Fibroblast of lung (primary cell): ENCODE results near the gene VEPH1. TPM values are rescaled to one million over a fixed set of nuclear protein-coding genes. Genes with fewer than 3 reads are reported as not detected.

Experiments used
- DNase-seq, 2 donors: peaks; one replicate each; pipeline versions ENCODE4 v3.0.0 to v3.0.0-alpha.2; 2010; ENCODE audit warnings: low read depth in 2 of 2
- H2AFZ ChIP-seq: 2 replicates; pipeline ENCODE4 v1.5.1; 2012; ENCODE audit warnings: low read length, control low read depth, inconsistent platforms
- H3K27ac ChIP-seq: 2 replicates; pipeline ENCODE4 v1.5.1; 2011; ENCODE audit warnings: low read length, control low read depth; ENCODE audit not compliant: insufficient read depth
- H3K27me3 ChIP-seq: 2 replicates; pipeline ENCODE4 v1.5.1; 2011; ENCODE audit warnings: mild to moderate bottlenecking, low read length; ENCODE audit not compliant: control insufficient read depth, insufficient read depth
- H3K36me3 ChIP-seq: 2 replicates; pipeline ENCODE4 v1.5.1; 2011; ENCODE audit warnings: low read length; ENCODE audit not compliant: control insufficient read depth, insufficient read depth
- H3K4me1 ChIP-seq: 2 replicates; pipeline ENCODE4 v1.5.1; 2011; ENCODE audit warnings: low read length; ENCODE audit not compliant: control insufficient read depth, insufficient read depth; ENCODE audit errors: extremely low read depth
- H3K4me2 ChIP-seq: 2 replicates; pipeline ENCODE4 v1.5.1; 2011; ENCODE audit warnings: low read length, control low read depth; ENCODE audit not compliant: insufficient read depth; ENCODE audit errors: extremely low read depth
- H3K4me3 ChIP-seq, 4 experiments: fragments of 200-600 bp in 1 of 4; sonication (generic) in 1 of 4; replicated peaks in 1 of 4; 2 replicates each; pipeline ENCODE4 v1.5.1; 2011 to 2016; ENCODE audit warnings: low read length in 4 of 4, low read depth in 3 of 4, mild to moderate bottlenecking in 3 of 4, control low read depth in 2 of 4, inconsistent platforms in 1 of 4, mixed read lengths in 1 of 4; ENCODE audit not compliant: insufficient read depth in 1 of 4; ENCODE audit errors: control extremely low read depth in 1 of 4
- H3K79me2 ChIP-seq: 2 replicates; pipeline ENCODE4 v1.5.1; 2012; ENCODE audit warnings: mild to moderate bottlenecking, low read length, inconsistent platforms; ENCODE audit not compliant: control insufficient read depth, insufficient read depth
- H3K9ac ChIP-seq: 2 replicates; pipeline ENCODE4 v1.5.1; 2011; ENCODE audit warnings: mild to moderate bottlenecking, low read length, control low read depth; ENCODE audit not compliant: insufficient read depth
- H3K9me3 ChIP-seq: 2 replicates; pipeline ENCODE4 v1.5.1; 2012; ENCODE audit warnings: low read depth, low read length; ENCODE audit not compliant: control insufficient read depth, insufficient read depth
- H4K20me1 ChIP-seq: 2 replicates; pipeline ENCODE4 v1.5.1; 2011; ENCODE audit warnings: low read length; ENCODE audit not compliant: control insufficient read depth, insufficient read depth; ENCODE audit errors: extremely low read depth
- EZH2 ChIP-seq: IDR thresholded peaks from 2 replicates; pipeline ENCODE4 v1.5.1; 2012; ENCODE audit warnings: low read length, control low read depth, mild to moderate bottlenecking; ENCODE audit errors: missing control alignments
- polyA plus RNA-seq, 2 donors: library from polyadenylated mRNA; depleted of rRNA in 1 of 2; stranded (reverse) in 1 of 2; unstranded in 1 of 2; fragments of >200 nt; gene quantifications; 2 replicates each; pipeline ENCODE4 v1.2.1, GENCODE V29; 2011 to 2012; ENCODE audit warnings: missing spikeins in 1 of 2
- total RNA-seq: library from RNA; depleted of rRNA; stranded (reverse); fragments of >200 nt; gene quantifications from 2 replicates; pipeline ENCODE4 v1.2.1, GENCODE V29; 2014
- TF ChIP-seq, protein P1 (sequence below), 2 donors: IDR thresholded peaks in 1 of 2; conservative IDR thresholded peaks in 1 of 2; 1 replicate in 1 of 2; 2 replicates in 1 of 2; pipeline ENCODE4 v1.5.1; 2011 to 2012; ENCODE audit warnings: low read length in 2 of 2, control low read depth in 1 of 2, inconsistent platforms in 1 of 2, low read depth in 1 of 2, mild to moderate bottlenecking in 1 of 2

Gene VEPH1
- total and polyA plus RNA-seq, 2 donors (not counting 1 experiment from before 2014, with no cell fraction given) = 13.1 to 34.7 TPM

- H3K9ac ChIP-seq = no peak overlapping the region
- H3K79me2 ChIP-seq = no peaks in the 10 kb centered on the region
Observed at GRCh38 chr3:157527131-157527881, 24.1 kb upstream of the VEPH1 start.

DNA sequence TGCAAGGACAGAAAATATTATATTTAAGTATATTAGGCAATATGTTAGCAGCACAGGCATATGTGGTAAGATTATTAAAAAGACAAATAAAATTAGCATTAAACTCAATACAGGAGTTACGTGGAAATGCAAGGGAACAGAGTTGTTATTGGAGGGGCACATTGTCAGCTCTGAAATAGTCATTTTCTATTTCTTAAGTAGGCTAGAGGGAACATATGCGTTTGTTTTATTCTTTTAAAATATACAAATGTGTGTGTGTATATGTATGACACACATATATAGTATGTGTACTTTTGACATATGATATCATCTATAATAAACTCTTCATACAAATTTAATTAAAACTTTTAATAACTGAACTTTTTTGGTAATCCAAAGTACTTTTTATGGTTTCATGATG is 22.8 kb upstream of the VEPH1 start:
- Histone ChIP-seq H3K27me3 (no peaks in the 10 kb centered on the region), H2AFZ (no peak overlapping the region), H3K27ac (no peak overlapping the region), H3K79me2 (no peaks in the 10 kb centered on the region), H3K4me1 (peaks cover 15% of the 10 kb centered on the region), H4K20me1 (no peaks in the 10 kb centered on the region), H3K4me2 (no peak overlapping the region), H3K4me3 (no peak overlapping the region), H3K9ac (no peak overlapping the region), H3K36me3 (no peaks in the 10 kb centered on the region), H3K9me3 (no peaks in the 10 kb centered on the region)
- peak in 1 of 2 donors; percentile 69 for DNase-seq
- TF ChIP-seq EZH2 = no peak
- TF ChIP-seq, protein P1, sequence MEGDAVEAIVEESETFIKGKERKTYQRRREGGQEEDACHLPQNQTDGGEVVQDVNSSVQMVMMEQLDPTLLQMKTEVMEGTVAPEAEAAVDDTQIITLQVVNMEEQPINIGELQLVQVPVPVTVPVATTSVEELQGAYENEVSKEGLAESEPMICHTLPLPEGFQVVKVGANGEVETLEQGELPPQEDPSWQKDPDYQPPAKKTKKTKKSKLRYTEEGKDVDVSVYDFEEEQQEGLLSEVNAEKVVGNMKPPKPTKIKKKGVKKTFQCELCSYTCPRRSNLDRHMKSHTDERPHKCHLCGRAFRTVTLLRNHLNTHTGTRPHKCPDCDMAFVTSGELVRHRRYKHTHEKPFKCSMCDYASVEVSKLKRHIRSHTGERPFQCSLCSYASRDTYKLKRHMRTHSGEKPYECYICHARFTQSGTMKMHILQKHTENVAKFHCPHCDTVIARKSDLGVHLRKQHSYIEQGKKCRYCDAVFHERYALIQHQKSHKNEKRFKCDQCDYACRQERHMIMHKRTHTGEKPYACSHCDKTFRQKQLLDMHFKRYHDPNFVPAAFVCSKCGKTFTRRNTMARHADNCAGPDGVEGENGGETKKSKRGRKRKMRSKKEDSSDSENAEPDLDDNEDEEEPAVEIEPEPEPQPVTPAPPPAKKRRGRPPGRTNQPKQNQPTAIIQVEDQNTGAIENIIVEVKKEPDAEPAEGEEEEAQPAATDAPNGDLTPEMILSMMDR (conservative IDR thresholded peaks at IDR 0.05 in 1 of 2, IDR thresholded peaks at IDR 0.05 in 1 of 2; ENCODE audit: low read depth in 1 of 2, low read length in 2 of 2) = no peak

More at GRCh38 chr3:157527131-157527881, 24.1 kb upstream of the VEPH1 start:
- Histone ChIP-seq H2AFZ (peak overlapping the region; percentile 45), H3K36me3 (no peaks in the 10 kb centered on the region), H3K4me1 (peaks cover 22% of the 10 kb centered on the region), H3K9me3 (no peaks in the 10 kb centered on the region), H4K20me1 (no peaks in the 10 kb centered on the region), H3K4me3 (no peak overlapping the region), H3K27ac (peak overlapping the region; percentile 59), H3K4me2 (peak overlapping the region; percentile 32), H3K27me3 (no peaks in the 10 kb centered on the region)
- TF ChIP-seq, protein P1 (conservative IDR thresholded peaks at IDR 0.05 in 1 of 2, IDR thresholded peaks at IDR 0.05 in 1 of 2; ENCODE audit: low read depth in 1 of 2, low read length in 2 of 2) = no peak
- TF ChIP-seq EZH2 = no peak
- peak; percentile 52 to 72 for DNase-seq

GRCh38 chr3:157523814-157524213 is 20.6 kb upstream of the VEPH1 start:
- peaks cover 13% of the 10 kb centered on the region for H3K4me1 ChIP-seq
- no peaks in the 10 kb centered on the region for H3K36me3 ChIP-seq
- H3K27ac ChIP-seq = no peak overlapping the region
- H3K4me2 ChIP-seq = no peak overlapping the region
- DNase-seq = no peak
- no peaks in the 10 kb centered on the region for H4K20me1 ChIP-seq
- no peaks in the 10 kb centered on the region for H3K27me3 ChIP-seq
- TF ChIP-seq, protein P1 (conservative IDR thresholded peaks at IDR 0.05 in 1 of 2, IDR thresholded peaks at IDR 0.05 in 1 of 2; ENCODE audit: low read depth in 1 of 2, low read length in 2 of 2) = no peak
- TF ChIP-seq EZH2 = no peak
- no peak overlapping the region for H3K4me3 ChIP-seq
- no peak overlapping the region for H2AFZ ChIP-seq
- no peaks in the 10 kb centered on the region for H3K79me2 ChIP-seq
- H3K9me3 ChIP-seq = no peaks in the 10 kb centered on the region
- no peak overlapping the region for H3K9ac ChIP-seq
